Neural cell (in vitro differentiated cells): Measurements from ENCODE around the gene P2RX6. TPM values are rescaled to one million over a fixed set of nuclear protein-coding genes. Genes with fewer than 3 reads are reported as not detected.
"Not testable (repeated sequence)": the region's sequence is repeated elsewhere in the genome, so short reads cannot be mapped to it uniquely, and the experiment has no call there.

Experiments
- H2AFZ ChIP-seq: fragments of 200-600, 300-800 bp; sonication (generic), shearing (Covaris generic); 2 replicates; pipeline ENCODE4 v1.6.0; 2014; ENCODE audit warnings: low read depth, mild to moderate bottlenecking, antibody characterized with exemption, low read length, moderate library complexity
- H3F3A ChIP-seq: fragments of 200-600 bp; shearing (Covaris generic); 2 replicates; pipeline ENCODE4 v1.6.1; 2016; ENCODE audit warnings: mild to moderate bottlenecking, moderate library complexity, mixed read lengths, antibody characterized with exemption, low read length; ENCODE audit not compliant: insufficient read depth, poor library complexity, severe bottlenecking
- H3K27ac ChIP-seq: fragments of 200-600, 300-800 bp; sonication (generic), shearing (Covaris generic); 2 replicates; pipeline ENCODE4 v1.5.1; 2014; ENCODE audit warnings: mild to moderate bottlenecking, low read length, moderate library complexity
- H3K27me3 ChIP-seq: fragments of 300-800, 200-600 bp; sonication (generic), shearing (Covaris generic); 2 replicates; pipeline ENCODE4 v1.6.0; 2014; ENCODE audit warnings: mild to moderate bottlenecking, low read depth, low read length, moderate library complexity; ENCODE audit not compliant: insufficient read depth
- H3K36me3 ChIP-seq: fragments of 300-800, 200-600 bp; sonication (generic), shearing (Covaris generic); 2 replicates; pipeline ENCODE4 v1.5.1; 2014; ENCODE audit warnings: mild to moderate bottlenecking, antibody characterized with exemption, low read length, moderate library complexity; ENCODE audit not compliant: insufficient read depth
- H3K4me2 ChIP-seq: fragments of 300-800, 200-600 bp; sonication (generic), shearing (Covaris generic); 2 replicates; pipeline ENCODE4 v1.6.0; 2014; ENCODE audit warnings: mild to moderate bottlenecking, low read length
- H3K4me3 ChIP-seq: fragments of 300-800, 200-600 bp; sonication (generic), shearing (Covaris generic); 2 replicates; pipeline ENCODE4 v1.5.1; 2014; ENCODE audit warnings: mild to moderate bottlenecking, low read length, moderate library complexity
- H3K79me2 ChIP-seq: fragments of 200-600 bp; shearing (Covaris generic); replicated peaks from 2 replicates; pipeline ENCODE4 v1.6.0; 2014; ENCODE audit warnings: mild to moderate bottlenecking, low read length, moderate library complexity; ENCODE audit not compliant: insufficient read depth
- H3K9ac ChIP-seq: fragments of 300-800, 200-600 bp; sonication (generic), shearing (Covaris generic); 2 replicates; pipeline ENCODE4 v1.6.1; 2016; ENCODE audit warnings: mild to moderate bottlenecking, low read length, mixed read lengths
- H3K9me2 ChIP-seq: fragments of 200-600 bp; shearing (Covaris generic); 2 replicates; pipeline ENCODE4 v1.6.1; 2016; ENCODE audit warnings: mild to moderate bottlenecking, low read length, mixed read lengths; ENCODE audit not compliant: insufficient read depth
- H3K9me3 ChIP-seq: fragments of 200-600, 300-800 bp; sonication (generic), shearing (Covaris generic); 2 replicates; pipeline ENCODE4 v1.6.1; 2016; ENCODE audit warnings: mild to moderate bottlenecking, mixed run types, low read length, moderate library complexity, mixed read lengths
- H4K20me1 ChIP-seq: fragments of 200-600 bp; shearing (Covaris generic); 2 replicates; pipeline ENCODE4 v1.6.1; 2016; ENCODE audit warnings: mild to moderate bottlenecking, mixed run types; ENCODE audit not compliant: insufficient read depth
- EP300 ChIP-seq: fragments of 450-650 bp; conservative IDR thresholded peaks from 2 replicates; pipeline ENCODE4 v1.6.1; 2014; ENCODE audit warnings: antibody characterized with exemption, mild to moderate bottlenecking, moderate library complexity; ENCODE audit not compliant: poor library complexity, severe bottlenecking
- EZH2 ChIP-seq: fragments of 200-600, 300-800 bp; shearing (Covaris generic), sonication (generic); IDR thresholded peaks from 2 replicates; pipeline ENCODE4 v1.6.1; 2014; ENCODE audit warnings: antibody characterized with exemption, low read length, borderline replicate concordance, mild to moderate bottlenecking; ENCODE audit not compliant: insufficient read depth, poor library complexity, severe bottlenecking
- MXI1 ChIP-seq: fragments of 450-650 bp; conservative IDR thresholded peaks from 2 replicates; pipeline ENCODE4 v1.6.1; 2014; ENCODE audit warnings: antibody characterized with exemption, mild to moderate bottlenecking; ENCODE audit not compliant: poor library complexity, severe bottlenecking
- POLR2AphosphoS5 ChIP-seq: IDR thresholded peaks from 2 replicates; pipeline ENCODE4 v1.6.1; 2012
- RAD21 ChIP-seq: fragments of 450-650 bp; conservative IDR thresholded peaks from 2 replicates; pipeline ENCODE4 v1.6.1; 2014; ENCODE audit warnings: antibody characterized with exemption, mild to moderate bottlenecking, moderate library complexity
- REST ChIP-seq: IDR thresholded peaks from 2 replicates; pipeline ENCODE4 v1.6.1; 2012; ENCODE audit warnings: borderline replicate concordance
- SMC3 ChIP-seq: fragments of 450-650 bp; conservative IDR thresholded peaks from 2 replicates; pipeline ENCODE4 v1.6.1; 2014; ENCODE audit warnings: antibody characterized with exemption, mild to moderate bottlenecking, moderate library complexity; ENCODE audit not compliant: poor library complexity
- TAF1 ChIP-seq: IDR thresholded peaks from 2 replicates; pipeline ENCODE4 v1.6.1; 2012; ENCODE audit warnings: low read depth
- polyA plus RNA-seq: library from polyadenylated mRNA; depleted of rRNA; stranded (reverse); fragments of >200 nt; gene quantifications from 2 replicates; pipeline ENCODE4 v1.2.3, GENCODE V29; 2014
- TF ChIP-seq, protein P1 (sequence below): fragments of 450-650 bp; IDR thresholded peaks from 2 replicates; pipeline ENCODE4 v1.5.1; 2014; ENCODE audit warnings: antibody characterized with exemption, mild to moderate bottlenecking, moderate library complexity; ENCODE audit not compliant: poor library complexity, severe bottlenecking

Gene P2RX6
- polyA plus RNA-seq, 1 donor from 2014 or later, result 0.17 TPM

DNA sequence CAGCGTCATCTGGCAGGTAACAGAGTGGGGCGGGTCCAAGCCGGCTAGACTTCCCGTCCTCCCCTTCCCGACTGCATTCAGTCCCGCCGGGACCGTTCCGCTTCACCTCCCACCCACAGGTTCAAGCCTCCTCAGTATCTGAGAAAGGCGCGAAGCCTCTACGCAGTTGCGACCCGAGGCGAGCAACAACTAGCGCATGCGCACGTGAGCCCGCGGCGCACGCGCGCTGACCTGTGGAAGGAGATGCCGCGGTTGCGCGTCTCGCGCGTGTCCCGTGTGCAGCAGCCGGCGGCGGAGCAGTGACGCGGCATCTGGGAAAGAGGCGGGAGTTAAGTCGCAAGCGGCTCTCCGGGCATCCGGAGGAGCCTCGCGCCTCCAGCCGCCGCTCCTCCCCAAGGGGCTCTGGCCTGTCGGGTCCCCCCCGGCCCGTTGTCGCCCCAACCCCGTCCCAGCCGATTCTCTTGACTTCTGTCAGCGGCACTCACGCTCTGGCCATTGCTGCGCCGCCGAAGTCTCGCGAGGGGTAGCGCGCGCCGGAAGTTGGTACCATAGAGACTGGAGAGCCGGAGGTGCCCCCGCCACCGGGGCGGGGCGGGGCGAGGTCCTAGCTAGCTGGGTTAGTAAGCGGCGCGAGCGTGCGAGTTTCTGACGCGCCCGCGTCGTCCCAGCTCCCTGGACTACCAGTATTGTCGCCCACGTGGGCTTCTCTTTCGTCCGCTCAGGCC lies 13.2 kb upstream of the P2RX6 start, which contains the start of gene THAP7:
Gene THAP7, minus strand, starts transcription at position 518 of the 725 bp plus-strand sequence. Its CDS starts 207 bp downstream, at position 311.
- Histone ChIP-seq H3K27ac (peak within 1 kb of the TSS; percentile 94), H3F3A (no peaks in the 10 kb centered on the region), H3K4me3 (peak within 1 kb of the TSS; percentile 69), H3K79me2 (peaks cover 3% of the 10 kb centered on the region), H4K20me1 (no peaks in the 10 kb centered on the region), H3K9ac (peak within 1 kb of the TSS; percentile 87), H3K9me3 (no peaks in the 10 kb centered on the region), H3K36me3 (no peaks in the 10 kb centered on the region), H3K27me3 (no peaks in the 10 kb centered on the region), H2AFZ (peak within 1 kb of the TSS; percentile 68), H3K4me2 (peak within 1 kb of the TSS; percentile 96), H3K9me2 (no peaks in the 10 kb centered on the region)
- TF ChIP-seq, protein P1, sequence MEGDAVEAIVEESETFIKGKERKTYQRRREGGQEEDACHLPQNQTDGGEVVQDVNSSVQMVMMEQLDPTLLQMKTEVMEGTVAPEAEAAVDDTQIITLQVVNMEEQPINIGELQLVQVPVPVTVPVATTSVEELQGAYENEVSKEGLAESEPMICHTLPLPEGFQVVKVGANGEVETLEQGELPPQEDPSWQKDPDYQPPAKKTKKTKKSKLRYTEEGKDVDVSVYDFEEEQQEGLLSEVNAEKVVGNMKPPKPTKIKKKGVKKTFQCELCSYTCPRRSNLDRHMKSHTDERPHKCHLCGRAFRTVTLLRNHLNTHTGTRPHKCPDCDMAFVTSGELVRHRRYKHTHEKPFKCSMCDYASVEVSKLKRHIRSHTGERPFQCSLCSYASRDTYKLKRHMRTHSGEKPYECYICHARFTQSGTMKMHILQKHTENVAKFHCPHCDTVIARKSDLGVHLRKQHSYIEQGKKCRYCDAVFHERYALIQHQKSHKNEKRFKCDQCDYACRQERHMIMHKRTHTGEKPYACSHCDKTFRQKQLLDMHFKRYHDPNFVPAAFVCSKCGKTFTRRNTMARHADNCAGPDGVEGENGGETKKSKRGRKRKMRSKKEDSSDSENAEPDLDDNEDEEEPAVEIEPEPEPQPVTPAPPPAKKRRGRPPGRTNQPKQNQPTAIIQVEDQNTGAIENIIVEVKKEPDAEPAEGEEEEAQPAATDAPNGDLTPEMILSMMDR, result no peak
- TF ChIP-seq EZH2 (no peak), TAF1 (peak; percentile 74), RAD21 (peak; percentile 52), POLR2AphosphoS5 (peak; percentile 76), SMC3 (no peak), MXI1 (peak; percentile 94), EP300 (peak; percentile 70), REST (peak; percentile 75)

DNA sequence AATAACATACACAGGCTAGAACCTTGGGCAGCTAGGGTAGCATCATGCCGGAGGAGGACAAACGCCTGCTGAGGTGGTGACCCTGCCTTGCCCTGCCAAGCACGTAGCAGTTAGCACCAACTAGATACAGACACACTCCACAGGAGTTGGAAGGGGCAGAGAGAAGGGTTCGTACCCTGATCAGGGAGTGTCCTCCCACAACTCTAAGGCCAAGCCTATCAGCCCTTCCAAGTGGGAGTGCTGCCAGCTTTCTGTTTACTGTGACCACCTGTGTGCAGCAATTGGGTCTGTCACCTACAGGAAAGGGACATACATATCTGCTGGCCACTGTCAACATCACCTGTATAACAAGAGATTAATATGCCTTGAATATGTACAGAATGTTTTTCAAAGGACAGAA lies 11.2 kb upstream of the P2RX6 start:
- H3K9me3 ChIP-seq, result no peaks in the 10 kb centered on the region
- no peaks in the 10 kb centered on the region for H4K20me1 ChIP-seq
- H3K4me2 ChIP-seq, result no peak overlapping the region
- H3F3A ChIP-seq, result no peaks in the 10 kb centered on the region
- peaks cover 3% of the 10 kb centered on the region for H3K79me2 ChIP-seq
- peak overlapping the region; percentile 69 for H3K4me3 ChIP-seq
- H3K27me3 ChIP-seq, result no peaks in the 10 kb centered on the region
- peaks cover 3% of the 10 kb centered on the region for H3K36me3 ChIP-seq
- no peak overlapping the region for H2AFZ ChIP-seq
- H3K27ac ChIP-seq, result no peak overlapping the region
- peak overlapping the region; percentile 87 for H3K9ac ChIP-seq
- H3K9me2 ChIP-seq, result no peaks in the 10 kb centered on the region
- TF ChIP-seq MXI1 (no peak), REST (no peak), TAF1 (no peak)

- H3K36me3 ChIP-seq, H3K27me3 ChIP-seq, H3K27ac ChIP-seq, H3K4me3 ChIP-seq, H3F3A ChIP-seq, H3K9me2 ChIP-seq, H4K20me1 ChIP-seq, H3K4me2 ChIP-seq, H2AFZ ChIP-seq, H3K9ac ChIP-seq, H3K9me3 ChIP-seq: not testable (repeated sequence)
- peaks cover 22% of the 10 kb centered on the region for H3K79me2 ChIP-seq
These were observed 5.8 kb upstream of the P2RX6 start for GRCh38 chr22:21009208-21009607.
